HG02970 (cell line): ENCODE data around the gene OSBPL5.

Experiments
- ATAC-seq: cut with Tn5 transposase; IDR thresholded peaks from one replicate; pipeline ENCODE4 v1.9.1; 2021; ENCODE audit warnings: mild to moderate bottlenecking, moderate library complexity, moderate number of reproducible peaks; ENCODE audit not compliant: unreplicated experiment, low FRiP score

The OSBPL5 gene

DNA sequence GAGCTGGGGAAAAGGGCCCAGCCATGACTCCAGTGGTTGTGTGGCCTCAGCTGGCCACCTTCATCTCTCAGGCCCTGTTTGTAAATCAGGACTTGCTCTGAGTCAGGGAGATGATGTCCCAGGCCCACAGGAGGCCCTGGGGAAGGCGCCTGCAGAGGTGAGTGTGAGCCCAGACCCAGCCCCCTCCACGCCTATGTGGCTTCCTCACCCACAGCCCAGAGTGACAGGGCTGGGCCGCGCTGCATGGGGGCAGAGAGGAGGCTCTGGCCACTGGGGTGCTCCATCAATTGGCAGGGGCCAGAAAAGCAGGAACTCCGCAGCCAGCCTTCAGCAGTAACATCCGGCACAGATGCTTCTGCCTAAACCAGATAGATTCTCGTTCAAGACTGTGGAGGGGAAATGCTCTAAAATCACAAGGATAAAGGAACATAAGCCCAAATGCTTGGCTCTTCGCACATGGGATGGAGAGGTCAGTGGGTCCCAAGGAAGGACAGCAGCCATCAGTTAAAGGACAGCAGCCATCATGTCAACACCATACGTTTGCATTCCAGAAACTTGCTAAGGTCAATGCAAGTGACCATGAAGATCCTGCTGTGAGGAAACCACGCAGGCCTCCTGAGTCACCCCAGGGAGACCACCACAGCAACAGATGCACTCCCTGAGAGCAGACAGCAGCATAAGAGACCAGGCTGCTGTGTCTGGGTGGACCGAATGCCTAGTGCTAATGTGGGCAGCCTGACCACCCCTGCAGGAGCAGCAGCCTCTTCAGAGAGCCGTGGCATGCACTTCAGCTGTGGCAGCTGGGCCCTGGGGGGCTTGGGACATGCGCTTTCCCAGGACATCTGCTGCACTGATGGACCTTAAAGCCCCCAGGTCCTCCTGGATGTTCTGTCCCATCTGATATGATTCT lies 28.3 kb downstream of the OSBPL5 start:
- ATAC-seq, result no peak

DNA sequence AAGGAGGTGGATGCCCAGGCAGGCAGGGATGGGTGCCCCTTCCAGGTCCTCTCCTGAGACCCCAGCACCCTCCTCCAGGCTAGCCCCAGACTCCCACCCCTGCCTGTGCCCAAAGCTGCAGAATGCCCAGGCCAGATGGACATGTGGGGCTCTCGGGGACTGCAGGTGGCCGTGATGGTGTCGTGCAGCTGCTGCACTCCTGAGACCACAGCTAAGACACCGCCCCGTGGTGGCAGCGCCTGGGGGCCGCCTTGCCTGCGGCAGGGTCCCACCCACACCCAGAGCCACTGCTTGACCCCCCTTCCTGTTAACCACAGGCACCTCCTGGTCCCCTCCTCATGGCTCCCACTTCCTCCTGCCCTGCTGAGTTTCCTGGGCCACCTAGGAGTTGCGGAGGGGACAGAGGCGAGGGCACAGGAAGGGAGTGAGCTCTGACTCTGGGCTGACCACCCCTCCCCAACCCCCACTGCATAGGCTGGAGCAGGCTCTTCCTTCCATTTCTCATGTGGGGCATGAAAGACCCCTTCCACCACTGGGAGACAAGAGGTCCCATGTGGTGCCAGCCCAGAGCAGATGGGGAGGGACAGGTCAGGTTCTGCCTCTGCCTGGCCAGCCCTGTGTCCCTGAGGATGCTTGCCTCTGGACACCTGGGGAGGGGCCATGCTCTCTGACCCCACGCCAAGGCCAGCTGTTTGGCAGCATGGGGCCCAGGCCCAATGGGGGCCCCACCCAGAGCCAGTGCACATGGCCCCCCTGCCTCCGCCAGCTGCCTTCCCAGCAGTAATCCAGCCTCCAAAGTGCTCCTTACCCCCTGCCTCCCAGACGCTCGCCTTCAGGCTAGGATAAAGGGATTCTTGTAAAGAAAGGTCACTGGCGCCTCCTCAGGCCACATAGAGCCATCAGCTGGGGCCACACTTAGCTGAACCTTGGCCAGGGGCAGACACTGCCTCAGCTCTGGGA lies 29.3 kb downstream of the OSBPL5 start:
- ATAC-seq, result no peak

DNA sequence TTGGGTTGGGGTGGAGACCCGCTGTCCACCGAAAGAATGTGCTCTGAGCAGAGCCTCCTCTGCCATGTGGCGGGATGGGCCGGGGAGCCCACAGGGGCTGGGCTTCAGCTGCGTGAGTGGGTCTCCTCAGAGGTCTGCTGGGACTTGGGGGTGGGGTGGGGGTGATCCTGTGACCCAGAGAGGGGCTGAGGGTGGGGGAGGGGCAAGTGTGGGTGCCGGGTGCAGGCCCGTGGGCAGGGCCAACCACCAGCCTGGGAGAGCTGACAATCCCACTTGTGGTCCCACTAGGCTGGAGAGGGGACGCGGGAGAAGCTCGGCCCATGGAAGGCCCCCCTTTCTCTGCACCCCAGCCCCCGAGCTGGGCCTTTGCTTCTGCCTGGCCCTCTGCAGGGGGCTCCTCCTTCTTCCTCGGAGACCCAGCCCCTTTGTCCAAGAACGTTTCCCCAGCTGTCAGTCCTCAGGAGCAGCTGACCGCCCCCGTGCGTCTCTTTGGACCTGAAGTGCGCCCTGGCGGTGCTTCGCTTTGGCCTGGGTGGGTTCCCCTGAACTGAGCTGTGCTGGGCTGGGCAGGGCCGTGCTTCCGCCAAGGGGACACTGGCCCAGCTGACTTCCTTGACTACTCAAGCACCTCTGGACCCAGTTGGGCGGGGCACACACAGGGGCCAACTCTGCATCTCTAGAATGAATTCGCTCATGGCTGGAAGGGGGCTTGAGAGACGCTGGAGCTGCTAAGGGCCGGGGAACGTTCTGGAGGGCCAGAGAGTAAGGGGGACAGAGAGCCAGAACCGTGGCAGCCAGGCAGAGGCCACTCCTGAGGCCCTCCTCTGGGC lies 30.2 kb downstream of the OSBPL5 start:
- ATAC-seq, result no peak

DNA sequence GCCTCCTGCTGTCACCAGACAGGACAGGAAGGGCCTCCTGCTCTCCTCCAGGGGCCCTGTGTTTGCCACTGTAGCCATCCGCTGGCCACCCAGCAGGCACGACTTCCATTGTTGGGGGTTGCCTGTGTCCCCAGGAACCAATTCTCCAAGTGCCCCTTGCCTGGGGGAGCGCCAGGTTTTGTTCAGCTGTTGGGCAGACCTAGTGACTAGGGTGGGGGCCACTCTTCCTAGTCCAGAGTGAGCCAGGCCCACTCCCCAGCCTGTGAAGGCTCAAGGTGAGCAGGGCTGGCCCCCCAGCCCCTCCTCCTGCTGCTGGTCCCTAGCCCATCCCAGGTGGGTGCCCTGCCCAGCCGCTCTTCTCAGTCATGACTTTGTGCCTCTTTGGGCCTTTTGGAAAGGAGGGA lies 30.9 kb downstream of the OSBPL5 start:
- ATAC-seq, result no peak

DNA sequence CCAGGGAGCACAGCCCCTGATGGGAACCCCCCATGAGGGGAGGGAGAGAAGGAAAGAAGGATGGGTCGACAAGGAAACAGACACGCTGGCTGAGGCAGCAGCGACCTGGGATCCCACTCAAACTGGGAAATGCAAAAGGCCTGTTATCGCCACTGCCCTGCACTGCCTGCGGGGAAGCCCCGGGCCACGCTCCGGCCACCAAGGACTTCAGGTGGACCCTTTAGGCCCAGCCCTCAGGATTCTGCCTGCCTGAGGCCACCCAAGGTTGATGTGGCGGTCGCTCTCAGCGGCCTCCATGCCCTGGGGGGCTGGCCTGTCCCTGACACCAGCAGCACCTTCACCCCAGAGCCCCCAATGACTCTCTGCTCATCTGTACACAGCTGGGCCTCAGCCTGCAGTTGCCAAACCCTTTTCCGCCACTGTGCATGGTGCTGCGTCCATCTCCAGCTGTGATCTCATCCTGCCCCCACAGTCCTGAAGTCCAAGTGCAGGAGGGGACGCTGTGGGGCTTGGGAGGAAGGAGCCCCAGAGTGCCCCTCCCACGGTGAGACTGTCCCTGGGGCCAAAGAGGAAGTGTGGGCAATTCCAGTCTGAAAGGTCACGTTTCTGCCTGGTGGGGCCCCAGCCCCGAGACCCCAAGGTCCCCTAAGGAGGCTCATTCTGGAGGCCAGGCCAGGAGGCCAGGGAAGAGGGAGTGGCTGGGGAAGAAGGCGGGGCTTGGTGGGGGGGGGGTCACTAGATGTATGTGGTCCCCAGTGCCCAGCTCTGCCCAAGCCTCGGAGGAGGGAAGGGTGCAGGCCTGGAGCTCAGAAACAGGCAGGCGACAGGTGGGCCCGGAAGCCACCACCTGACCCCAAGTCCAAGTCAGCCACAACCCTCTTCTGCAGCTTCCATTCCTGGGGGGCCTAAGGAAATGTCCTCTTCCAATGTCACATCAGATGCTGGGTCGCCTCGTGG lies 31.6 kb downstream of the OSBPL5 start:
- ATAC-seq, result no peak

DNA sequence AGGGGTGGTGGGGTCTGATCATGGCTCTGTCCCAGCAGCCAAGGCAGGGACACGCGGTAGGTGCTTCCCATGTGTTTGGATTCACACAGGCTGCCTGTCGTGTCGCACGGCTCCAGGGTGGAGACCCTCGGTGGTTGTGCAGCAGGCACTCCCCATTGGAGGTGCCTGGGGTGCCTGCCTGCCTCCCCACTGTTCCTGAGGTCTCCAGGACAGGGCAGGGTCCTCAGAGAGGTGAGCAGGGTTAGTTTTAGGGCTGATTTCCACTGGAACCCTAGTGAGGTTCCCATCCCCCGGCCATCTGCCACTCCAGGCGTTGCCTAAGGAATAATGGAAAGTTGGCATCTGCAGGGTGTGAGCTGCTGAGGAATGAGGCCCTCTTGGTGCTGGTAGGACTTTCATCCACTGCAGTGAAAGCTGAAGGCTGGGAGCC lies 32.3 kb downstream of the OSBPL5 start:
- no peak for ATAC-seq

DNA sequence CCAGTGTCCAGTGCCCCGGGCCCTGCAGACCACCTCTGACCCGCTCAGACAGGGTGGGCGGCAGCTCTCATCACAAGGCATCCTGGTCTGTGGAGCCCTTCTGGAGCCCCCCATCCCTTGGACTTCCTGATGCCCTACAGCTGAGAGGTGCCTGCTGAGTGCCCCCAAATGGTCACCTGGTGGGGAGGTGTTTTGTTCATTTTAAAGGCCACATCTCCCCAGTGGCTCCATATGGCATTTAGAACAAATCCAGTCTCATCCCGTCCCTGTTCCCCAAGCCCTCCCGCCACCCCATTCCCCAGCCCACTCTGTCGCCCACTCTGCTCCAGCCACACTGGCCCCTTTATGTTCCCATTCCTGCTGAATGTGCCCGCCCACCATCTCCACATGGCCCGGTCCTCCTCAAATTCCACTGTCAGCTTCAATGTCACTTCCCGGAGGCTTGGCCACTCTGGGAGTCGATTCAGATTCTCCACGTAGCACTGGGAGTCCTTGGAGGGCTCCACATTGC lies 32.8 kb downstream of the OSBPL5 start:
- no peak for ATAC-seq

DNA sequence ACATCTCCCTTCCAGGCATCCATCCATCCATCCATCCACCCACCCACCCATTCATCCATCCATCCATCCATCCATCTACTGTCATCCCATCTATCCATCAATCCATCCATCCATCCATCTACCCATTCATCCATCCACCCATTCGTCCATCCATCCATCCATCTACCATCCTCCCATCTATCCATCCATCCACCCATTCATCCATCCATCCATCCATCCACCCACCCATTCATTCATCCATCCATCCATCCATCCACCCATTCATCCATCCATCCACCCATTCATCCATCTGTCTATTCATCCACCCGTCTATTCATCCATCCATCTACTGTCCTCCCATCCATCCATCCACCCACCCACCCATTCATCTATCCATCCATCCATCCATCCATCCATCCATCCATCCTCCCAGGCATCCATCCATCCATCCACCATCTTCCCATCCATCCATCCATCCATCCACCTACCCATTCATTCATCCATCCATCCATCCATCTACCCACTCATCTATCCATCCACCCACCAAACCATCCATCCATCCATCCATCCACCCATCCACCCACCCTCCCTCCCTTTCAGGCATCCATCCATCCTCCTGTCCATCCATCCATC lies 33.7 kb downstream of the OSBPL5 start:
- no peak for ATAC-seq

DNA sequence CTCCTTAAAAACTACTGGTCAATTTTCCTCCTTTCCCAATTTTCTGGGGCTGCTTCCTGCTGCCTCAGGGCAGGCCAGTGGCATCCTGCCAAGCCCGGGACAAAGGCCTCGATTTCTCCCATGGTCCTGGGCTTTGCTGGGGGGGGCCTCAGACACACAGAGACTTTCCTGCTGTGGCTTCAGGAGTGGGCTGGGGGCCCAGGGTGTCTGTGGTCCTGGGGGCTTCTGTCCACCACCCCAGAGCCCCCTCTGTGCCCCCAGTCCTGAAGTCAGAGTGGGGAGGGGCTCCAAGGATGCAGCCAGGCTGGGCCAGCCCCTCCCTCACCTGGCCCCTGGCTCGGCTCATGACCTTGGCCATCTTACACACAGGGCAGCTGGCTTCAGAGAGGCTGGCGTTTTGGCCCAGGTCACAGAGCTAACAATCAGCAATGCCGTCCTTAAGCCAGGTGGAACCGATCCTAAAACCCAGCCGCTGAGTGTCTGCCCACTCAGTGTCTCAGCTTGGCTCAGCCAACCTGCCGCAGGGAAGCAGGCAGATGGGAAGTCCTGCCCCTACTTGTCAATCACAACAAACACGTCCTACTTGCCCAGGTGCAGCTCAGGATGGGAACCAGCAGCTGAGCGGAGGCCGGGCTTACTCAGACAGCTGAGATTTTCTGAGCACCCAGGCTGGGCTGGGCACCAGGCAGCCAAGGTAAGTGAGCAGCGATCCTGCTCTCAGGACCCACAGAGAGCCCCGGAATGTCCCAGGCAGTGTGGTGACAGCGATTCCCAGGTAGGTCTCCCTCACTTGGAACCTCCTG lies 34.6 kb downstream of the OSBPL5 start:
- ATAC-seq, result no peak

DNA sequence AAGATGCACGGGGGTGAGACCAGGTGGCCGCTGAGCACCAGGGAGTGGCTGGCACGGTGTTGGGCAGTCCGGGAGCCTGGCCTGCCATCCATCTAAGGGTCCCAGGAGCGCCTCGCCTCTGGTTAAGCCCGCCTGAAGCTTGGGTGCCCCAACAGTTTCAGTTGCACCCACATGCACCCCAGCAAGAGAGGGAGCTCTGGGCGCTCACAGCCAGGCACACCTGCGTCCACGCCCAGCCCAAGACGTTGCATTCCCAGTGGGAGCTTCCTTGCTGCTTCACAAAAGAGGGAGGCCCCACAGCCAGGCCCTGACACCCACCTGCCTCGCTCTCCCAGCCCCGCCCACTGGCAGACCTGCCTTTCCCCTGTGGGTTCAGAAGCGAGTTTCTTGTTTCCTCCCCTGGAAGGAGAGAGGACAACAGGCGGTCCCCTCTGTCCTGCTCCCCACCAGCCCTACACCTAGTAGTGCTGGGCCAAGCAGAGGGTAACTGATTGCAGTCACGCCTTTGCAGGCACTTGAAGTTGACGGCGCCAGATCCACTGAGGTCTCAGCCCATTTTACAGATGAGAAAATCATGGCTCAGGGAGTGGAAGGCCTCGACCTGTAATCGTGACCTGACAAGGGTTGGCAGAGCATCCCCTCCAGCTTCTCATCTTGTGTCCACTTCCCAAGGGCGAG lies 35.4 kb downstream of the OSBPL5 start:
- no peak for ATAC-seq

DNA sequence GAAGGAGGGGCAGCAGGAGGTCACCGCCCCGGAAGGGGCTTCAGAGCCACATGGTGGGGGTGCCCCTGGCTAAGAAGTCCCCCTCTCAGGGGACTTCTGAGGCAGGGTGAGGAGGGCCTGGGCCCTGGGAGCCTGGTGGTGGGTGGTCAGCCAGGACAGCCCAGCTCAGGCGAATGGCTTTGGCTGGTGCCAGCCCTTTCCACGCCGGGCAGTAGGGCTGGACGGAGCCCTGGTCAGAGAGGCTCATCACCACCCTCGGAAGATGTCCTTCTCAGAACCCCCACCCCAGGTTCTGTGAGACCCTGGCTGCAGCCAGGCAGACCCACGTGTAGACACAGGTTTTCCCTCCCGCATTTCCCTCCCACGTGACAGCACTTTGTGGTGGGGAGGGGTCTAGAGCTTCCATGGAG lies 35.9 kb downstream of the OSBPL5 start:
- ATAC-seq, result no peak

DNA sequence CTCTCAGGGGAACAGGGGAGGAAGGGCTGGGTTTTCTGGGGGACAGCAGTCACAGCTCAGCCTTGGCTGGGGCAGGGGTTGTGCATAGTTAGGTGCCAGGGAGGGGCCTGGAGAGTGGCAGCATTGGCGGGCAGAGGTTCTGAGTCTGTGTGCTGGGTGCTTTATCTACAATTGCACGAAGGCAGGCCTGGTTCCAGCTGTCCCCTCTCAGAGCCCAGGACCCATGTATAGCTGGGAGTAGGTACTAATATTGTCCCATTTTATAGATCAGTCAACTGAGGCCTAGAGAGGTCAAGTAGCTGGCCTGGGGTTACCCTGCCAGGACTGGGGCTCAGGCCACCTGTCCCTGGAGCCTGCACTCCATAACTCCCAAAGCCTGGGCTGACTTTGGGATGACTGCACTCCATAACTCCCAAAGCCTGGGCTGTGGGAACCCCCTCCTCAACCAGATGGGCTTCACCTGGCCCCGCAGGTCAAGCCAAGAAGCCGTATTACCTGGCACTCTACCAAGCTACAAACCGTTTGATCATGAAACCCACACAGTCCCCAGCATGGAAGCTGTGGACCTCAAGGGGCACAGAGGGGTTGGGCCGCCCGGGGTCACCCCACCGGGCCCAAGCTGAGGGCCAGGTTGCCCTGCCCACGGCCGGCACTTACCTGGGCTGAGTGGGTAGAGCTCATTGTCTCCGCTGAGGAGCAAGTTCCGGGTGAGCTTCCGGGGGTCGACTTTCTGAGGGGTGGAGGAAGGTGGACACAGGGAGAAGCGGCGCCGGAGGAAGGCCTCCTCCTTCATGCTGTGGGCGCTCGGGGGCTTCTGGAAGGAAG lies 36.5 kb downstream of the OSBPL5 start:
- no peak for ATAC-seq

DNA sequence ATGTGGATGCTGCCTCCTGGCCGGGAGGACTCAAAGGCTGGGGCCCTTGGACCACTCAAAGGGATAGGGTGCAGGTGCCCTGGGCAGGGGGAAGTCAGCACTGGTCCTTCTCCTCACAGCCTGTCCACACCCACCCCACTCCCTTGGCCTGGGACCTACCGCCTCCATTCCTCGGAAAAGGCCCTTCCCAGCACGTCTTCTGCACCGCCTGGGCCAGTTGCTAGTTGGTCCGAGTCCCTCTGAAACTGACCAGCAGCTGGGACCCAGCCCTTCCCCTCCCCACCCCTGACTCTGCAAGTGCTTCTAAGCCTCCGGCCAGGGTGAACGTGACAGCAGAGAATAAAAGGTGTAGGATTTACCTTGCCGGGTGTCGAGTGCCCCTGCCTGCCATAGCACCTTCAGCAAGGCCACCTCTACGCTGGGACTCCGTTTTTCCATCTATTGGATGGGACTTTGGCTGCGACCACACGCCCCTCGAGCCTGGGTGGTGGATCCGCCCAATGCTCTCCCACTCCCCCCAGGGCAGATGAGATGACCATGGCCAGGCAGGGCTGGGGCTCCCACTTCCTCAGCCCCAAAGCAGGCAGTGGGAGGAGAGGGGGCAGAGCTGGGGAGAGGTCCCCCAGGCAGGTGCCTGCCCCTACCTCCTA lies 37.3 kb downstream of the OSBPL5 start:
- no peak for ATAC-seq

DNA sequence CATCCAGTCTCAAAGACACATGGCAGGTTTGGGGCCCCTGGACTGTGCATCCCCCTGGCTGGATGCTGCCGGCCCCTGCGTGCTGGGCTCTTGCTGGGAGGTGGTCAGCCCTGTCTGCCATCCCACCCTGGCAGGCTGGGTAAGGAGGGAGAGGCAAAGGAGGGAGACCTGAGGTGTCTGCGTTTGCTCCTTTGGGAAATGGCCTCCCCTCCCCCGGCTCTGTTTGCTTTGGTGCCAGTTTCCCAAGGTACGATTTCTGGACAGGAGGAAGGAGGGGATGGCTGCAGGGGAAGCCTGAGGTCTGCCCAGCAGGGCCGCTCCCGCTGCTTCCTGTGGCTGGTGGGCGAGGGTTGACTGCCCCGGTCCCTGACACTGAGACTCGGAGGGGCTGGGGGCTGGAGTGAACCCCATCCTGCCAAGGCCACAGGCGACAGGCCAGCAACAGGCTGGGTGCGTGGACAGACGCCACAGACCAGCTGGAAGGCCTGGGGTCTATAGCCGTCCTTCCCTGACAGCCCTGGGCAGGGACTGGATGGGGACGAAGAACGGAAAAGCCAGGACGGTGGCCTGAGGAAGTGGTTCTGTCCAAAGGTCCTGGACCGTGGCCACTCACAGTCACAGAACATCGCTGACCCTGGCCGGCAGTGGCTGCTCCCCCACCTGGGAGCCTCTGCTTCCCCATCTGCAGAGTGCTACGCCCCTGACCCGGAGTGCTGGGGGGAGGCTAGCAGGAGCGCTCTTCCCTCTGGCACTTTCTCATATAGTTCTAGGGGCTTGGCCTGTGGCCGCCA lies 38.0 kb downstream of the OSBPL5 start:
- ATAC-seq, result no peak

DNA sequence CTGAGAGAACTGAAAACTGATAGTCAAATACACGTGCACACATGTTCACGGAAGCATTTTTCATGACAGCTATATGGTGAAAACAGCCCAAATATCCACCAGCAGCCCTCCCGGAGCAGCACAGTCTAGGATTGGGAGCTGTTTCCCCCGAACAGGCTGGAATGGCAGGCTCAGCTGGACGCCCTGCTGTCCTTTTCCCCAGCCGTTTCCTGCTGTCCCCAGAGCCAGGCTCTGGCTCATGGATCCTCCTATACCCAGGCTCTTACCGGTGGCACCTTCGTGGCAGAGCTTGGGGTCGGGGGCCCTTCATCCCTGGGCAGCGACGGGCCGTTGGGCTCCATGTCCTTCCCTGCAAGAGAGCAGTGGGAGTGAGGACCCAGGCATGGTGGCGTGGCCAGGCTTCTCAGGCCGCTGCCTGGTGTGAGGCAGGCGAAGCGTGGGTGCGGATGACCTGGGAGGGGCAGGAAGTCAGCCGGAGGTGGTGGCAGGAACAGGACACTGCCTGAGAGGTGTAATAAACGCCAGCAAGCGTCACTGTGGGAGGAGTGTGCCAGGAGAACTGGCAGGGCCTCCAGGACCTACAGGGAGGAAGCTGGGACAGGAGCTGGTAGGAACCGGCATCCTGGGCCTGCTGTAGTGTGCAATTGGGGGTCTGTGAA lies 38.8 kb downstream of the OSBPL5 start:
- ATAC-seq, result no peak
